GM12891 (cell line): ENCODE data around the gene RGS3.

Experiments used
- DNase-seq: peaks from one replicate; pipeline ENCODE4 v3.0.0; 2011; ENCODE audit warnings: low spot score; ENCODE audit not compliant: insufficient read length
- FAIRE-seq: peaks from 2 replicates; lab custom pipeline; 2011; peaks lifted over from hg19 to GRCh38; lab: Jason Lieb, UNC
- PAX5 ChIP-seq: IDR thresholded peaks from 2 replicates; pipeline ENCODE4 v1.6.1; 2011; ENCODE audit warnings: low read length, moderate library complexity, mild to moderate bottlenecking; ENCODE audit not compliant: insufficient read depth, severe bottlenecking
- POLR2A ChIP-seq: IDR thresholded peaks from 2 replicates; pipeline ENCODE4 v1.6.1; 2011; ENCODE audit warnings: low read depth, low read length, control low read depth
- POLR2AphosphoS5 ChIP-seq: IDR thresholded peaks from 2 replicates; pipeline ENCODE4 v1.6.1; 2011; ENCODE audit warnings: low read depth, low read length, control low read depth
- POU2F2 ChIP-seq: IDR thresholded peaks from 2 replicates; pipeline ENCODE4 v1.6.1; 2011; ENCODE audit warnings: low read depth, mild to moderate bottlenecking, control low read depth, low read length, moderate library complexity
- SPI1 ChIP-seq: IDR thresholded peaks from 2 replicates; pipeline ENCODE4 v1.6.1; 2011; ENCODE audit warnings: low read depth, low read length, control low read depth
- TAF1 ChIP-seq: IDR thresholded peaks from 2 replicates; pipeline ENCODE4 v1.6.1; 2011; ENCODE audit warnings: low read depth, low read length, control low read depth

RGS3 gene

DNA sequence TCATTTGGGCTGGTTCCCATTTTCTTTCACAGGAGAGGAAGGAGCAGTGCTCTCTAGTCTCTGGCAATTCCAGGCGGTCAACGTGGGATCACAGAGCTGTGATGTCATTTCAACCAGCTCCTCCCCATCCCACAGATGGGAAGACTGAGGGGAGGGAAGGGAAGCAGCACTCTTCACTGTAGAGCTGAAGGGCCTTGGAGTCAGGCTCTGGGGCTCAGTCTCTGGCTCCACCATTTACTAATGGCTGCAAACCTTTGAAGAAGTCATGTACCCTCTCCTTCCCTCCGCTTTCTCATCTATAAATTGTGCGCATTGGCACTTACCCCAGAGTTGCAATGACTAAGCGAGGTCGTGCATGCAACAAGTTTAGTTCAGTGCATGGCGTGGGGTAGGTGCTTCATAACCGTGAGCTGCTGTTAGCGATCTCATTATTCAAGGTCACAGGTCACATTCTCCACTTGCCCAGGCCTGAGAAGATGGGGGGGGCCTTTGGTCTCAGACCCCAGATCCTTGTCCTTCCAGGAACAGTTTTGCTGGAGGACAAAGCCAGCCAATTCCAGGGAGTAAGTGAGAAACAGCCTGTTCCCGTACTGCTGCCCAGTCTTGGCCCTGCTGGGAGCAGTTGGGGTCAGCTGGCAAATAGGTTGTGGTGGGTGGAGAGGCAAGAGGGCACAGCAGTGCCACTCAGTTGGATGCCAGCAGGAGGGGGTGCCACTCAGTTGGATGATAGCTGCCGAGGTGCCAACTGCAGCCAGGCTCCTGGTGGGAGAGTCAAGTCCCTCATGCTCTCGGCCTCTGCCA is 136.7 kb downstream of the RGS3 start:
- TF ChIP-seq POLR2AphosphoS5 (no peak), POU2F2 (no peak)
- FAIRE-seq (peak; percentile 45), DNase-seq (no peak)

DNA sequence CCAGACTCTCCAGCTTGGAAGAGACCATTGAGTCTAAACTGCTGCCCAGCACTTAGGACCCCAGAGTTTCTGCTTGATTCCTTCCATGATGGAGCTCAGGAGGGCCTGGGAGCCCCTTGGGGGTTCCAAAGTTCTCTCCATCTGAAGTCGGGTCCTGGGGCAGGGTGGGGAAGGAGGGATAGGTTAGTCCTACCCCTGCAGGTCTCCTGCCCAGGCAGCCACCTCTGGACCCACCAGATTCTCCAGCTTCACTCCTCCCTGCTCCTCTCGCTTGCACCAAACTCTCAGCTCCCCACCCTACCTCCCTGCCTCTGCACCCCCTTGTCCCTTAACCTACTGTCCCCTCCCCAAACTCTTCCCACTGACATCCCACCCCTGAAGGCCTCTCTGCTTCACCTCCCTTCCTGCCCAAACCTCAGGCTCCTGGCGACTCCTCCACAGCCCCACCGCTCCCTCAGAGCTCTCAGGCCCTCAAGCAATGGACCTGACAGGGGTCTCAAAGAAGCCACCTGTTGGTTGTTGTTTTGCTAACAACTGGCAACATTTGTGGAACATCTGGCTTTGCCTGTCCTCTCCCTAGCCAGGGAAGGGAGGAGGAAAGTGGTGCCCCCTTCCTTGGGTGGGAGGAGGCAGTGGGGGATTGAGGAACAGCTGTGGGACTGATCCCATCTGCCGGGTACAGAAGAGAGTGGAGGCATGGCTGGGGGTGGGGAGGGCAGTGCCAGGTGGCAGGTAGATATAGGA is 137.5 kb downstream of the RGS3 start:
- TF ChIP-seq POLR2A = no peak
- no peak for TF ChIP-seq PAX5
- TF ChIP-seq SPI1 = no peak
- no peak for TF ChIP-seq POLR2AphosphoS5
- TF ChIP-seq POU2F2 = no peak
- no peak for TF ChIP-seq TAF1
- no peak for FAIRE-seq
- DNase-seq = no peak

DNA sequence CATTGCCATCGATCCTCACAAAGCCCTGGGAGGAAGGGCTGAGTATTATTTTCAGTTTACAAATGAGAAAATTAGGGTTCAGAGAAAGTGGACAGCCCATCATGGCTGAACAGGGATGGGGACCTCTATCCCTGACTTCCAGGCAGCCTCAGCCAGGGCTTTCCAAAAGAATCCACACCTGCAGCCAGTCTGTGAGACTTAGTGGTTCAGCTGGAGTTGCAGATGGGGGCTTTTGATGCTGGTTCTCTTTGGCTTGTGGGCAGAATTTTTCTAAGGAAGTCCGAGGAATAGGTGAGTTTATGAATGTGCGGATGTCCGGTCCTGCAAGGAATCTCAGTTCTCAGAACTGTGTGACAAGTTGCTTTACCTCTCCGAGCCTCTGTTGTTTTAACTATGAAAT is 138.1 kb downstream of the RGS3 start:
- TF ChIP-seq POLR2AphosphoS5 = no peak
- no peak for TF ChIP-seq TAF1
- TF ChIP-seq PAX5 = no peak
- TF ChIP-seq POU2F2 = no peak
- TF ChIP-seq SPI1 = no peak
- TF ChIP-seq POLR2A = no peak
- no peak for FAIRE-seq
- DNase-seq = no peak

DNA sequence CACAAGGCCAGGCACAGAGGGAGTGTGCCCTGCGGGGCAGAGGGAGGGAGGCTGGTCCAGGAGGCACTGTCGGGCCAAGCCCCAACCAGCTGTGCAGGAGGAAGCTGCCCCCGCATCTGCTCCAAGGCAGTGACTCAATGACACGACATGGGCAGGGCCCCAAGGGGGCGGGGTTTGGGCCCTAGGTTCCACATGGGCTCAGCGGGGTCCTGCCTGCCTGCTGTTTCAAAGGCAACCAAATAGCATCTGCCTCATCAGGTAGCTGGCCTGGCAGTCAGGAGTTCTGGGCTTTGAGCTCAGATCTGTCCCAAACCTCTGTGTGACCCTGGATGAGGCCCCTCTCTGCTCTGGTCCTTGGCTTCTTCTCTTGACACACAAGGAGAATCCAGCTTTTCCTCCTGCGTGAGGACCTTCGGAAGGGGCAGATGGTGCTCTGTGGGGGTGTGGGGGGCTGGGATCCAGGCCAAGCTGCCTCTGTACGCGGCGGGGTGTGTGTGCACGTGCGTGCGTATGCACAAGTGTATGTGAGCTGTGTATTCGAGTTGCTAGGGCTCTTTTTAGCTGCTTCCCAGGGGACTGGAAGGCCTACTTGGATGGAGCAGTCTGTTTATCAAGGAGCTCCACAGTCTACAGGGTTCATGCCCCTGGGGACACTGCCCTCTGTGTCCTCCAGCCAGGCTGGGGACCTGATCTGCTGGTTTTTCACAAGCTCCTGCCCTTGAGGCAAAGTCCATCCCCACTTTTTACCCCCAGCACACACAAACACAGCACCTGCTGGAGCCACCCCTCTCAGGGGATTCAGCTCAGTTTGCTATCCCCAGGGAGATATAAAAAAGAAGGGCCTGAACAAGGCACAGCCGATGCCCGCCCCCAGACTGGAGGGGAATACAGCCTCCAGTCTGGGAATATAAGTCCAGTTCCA is 138.9 kb downstream of the RGS3 start:
- peak; percentile 80 for DNase-seq
- TF ChIP-seq POLR2A (no peak), SPI1 (no peak)
- peak; percentile 47 for FAIRE-seq

DNA sequence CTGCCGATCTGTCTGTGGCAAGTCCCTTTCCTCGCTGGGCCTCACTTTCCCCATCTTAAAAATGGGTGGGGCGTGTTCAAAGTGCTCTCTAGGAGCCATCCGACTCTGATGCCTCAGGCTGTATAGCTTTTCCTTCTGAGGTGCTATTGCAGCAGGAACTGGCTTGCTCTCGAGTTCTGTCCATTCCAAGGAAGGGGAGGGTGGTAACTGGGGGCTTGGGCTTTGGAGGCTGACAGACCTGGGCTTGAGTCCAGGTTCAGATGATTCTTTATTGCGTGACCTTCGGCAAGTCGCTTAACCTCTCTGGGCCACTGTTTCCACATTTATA is 139.5 kb downstream of the RGS3 start:
- no peak for DNase-seq
- TF ChIP-seq POU2F2 = no peak
- FAIRE-seq = no peak

DNA sequence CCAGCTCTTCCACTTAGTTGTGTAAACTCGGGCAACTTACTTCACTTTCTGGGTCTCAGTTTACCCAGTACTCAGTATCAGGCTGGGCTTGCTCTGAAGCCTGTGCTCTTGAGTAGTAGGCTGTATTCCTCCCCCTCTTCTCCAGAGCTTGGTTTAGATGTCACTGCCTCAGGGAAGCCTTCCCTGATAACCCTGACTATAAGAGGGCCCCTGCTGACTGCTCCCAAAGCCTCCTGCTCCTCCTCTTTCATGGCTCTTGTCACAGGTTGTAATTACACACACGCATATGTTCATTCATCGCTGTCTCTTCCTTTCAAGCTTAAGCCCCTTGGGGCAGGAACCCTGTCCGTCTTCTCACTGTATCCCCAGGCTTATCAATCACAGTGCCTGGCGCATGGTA is 140.2 kb downstream of the RGS3 start:
- FAIRE-seq = no peak
- DNase-seq = no peak
- TF ChIP-seq PAX5 (no peak), POLR2AphosphoS5 (no peak), POLR2A (no peak)

DNA sequence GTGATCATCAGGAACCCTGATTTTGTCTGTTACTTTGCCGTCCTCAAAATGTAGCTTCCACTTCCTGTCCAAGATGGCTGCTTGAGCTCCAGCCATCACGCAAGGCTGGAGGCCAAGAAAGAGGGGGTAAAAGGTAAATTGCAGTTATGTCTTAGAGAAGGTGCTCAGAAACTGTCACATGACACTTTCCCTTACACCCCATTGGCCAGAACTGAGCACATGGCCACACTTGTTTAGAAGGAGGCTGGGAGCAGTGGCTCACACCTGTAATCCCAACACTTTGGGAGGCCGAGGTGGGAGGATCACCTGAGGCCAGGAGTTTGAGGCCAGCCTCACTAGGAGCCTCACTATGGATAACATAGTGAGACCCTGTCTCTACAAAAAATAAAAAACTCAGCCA is 140.9 kb downstream of the RGS3 start:
- TF ChIP-seq POLR2AphosphoS5 = no peak
- TF ChIP-seq SPI1 = no peak
- TF ChIP-seq TAF1 = no peak
- TF ChIP-seq POU2F2 = no peak
- TF ChIP-seq POLR2A = no peak
- TF ChIP-seq PAX5 = no peak
- DNase-seq = no peak
- no peak for FAIRE-seq

DNA sequence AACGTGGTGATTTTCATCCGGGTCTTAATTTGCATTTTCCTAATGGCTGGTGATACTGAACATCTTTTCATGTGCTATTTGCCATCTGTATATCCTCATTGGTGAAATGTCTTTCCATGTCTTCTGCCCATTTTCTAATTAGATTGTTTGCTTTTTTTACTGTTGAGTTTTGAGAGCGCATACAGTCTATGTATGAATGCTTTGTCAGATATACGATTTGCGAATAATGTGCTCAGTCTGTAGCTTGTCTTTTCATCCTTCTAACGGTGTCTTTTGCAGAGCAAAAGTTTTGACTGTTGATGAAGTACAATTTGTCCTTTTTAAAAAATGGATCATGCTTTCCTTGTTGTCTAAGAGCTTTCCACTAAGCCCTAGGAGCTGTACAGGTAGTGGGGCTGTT is 143.0 kb downstream of the RGS3 start:
- FAIRE-seq (no peak), DNase-seq (no peak)
- no peak for TF ChIP-seq SPI1
- TF ChIP-seq POLR2A = no peak
- no peak for TF ChIP-seq PAX5
- TF ChIP-seq TAF1 = no peak
- no peak for TF ChIP-seq POLR2AphosphoS5
- TF ChIP-seq POU2F2 = no peak

DNA sequence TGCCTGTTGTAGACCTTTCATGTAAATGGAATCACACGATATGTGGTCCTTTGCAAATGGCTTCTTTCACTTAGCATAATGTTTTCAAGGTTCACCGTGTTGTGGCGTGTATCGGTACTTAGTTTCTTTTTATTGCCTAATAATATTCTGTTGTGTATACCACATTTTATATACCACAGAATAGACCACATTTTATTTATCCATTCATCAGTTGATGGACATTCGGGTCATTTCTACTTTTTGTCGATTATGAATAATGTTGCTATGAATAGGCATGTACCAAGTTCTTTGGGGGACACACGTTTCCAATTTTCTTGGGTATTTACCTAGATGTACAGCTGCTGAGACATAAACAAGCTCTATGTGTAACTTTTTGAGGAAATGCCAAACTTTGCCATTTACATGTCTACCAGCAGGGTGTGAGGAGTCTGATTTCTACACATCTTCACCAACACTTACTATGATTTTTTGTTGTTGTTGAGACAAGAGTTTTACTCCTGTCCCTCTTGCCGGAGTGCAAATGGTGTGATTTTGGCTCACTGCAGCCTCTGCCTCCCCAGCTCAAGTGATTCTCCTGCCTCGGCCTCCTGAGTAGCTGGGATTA is 144.7 kb downstream of the RGS3 start:
- FAIRE-seq = no peak

More for the DNA sequence above, 144.7 kb downstream of the RGS3 start:
- no peak for TF ChIP-seq POU2F2
- TF ChIP-seq PAX5 = no peak
- TF ChIP-seq POLR2A = no peak
- no peak for TF ChIP-seq TAF1
- TF ChIP-seq POLR2AphosphoS5 = no peak
- no peak for TF ChIP-seq SPI1
- no peak for DNase-seq
